Hindlimb muscle (tissue), 1 donor: ENCODE measurements around the gene ZNF219. TPM values are rescaled to one million over a fixed set of nuclear protein-coding genes. Genes with fewer than 3 reads are reported as not detected.
A peak's percentile ranks its signal among the peaks of the same experiment; 100 is the strongest.

ENCODE experiments used
- DNase-seq: peaks from one replicate; pipeline ENCODE4 v3.0.0-alpha.2; 2013
- polyA plus RNA-seq: library from polyadenylated mRNA; unstranded; fragments of 120-200 nt; gene quantifications from one replicate; pipeline ENCODE4 v1.2.1, GENCODE V29; 2013; ENCODE audit not compliant: insufficient read length

ZNF219 gene
- polyA plus RNA-seq, 1 donor = 18.4 TPM

DNA sequence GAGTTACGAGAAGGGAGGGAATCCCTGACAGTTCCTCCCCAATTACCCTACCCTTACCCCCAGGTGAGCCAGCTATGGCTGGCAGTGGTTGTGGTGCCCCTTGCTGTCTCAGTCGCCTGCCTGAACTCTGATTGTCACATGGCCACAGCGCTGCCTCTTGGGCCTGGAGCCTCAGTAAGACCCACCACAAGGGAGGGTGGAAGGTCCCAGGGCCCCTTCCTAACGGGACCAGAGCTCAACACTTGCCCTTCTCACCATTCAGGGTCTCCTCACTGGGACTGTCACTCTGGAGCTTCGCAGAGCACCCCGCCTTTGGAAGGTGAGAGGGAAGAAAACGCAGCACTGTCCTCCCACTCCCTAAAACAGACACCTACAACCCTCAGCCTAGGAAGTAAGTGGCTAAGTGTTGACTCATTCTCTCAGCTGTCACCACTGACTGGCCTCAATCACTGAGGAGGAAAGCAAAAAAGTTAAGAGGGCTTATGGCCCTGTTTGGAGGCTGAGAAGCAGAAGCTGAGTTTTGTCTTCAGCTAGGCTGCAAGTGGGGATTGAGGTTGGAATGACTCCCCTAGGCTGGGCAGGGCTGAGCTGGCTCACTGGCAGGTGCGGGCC lies 3.5 kb upstream of the ZNF219 start:
- no peak for DNase-seq

DNA sequence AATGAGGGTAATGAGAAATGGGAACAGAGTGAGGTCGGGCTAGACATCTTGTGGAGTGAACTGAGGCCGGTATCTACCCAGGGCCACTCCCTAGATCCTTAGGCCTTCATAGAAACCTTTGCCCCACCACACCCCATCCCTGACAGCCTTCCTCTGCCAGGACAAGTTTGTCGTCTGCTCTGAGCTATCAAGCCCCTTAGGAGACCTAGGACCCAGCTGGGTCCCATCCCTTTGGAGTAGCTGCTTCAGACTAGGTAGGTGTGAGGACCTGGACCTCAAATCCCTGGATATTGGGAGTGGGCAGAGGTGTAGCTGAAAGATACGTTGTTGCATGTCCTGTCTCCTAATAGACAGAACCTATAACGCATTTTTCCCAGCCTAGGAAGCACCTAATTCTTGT lies 2.5 kb upstream of the ZNF219 start, which contains the start of gene TMEM253:
TMEM253 (plus strand) TSS at position 136 of the 400 bp plus-strand sequence. CDS start 278 bp downstream, outside the sequence.
- no peak for DNase-seq

DNA sequence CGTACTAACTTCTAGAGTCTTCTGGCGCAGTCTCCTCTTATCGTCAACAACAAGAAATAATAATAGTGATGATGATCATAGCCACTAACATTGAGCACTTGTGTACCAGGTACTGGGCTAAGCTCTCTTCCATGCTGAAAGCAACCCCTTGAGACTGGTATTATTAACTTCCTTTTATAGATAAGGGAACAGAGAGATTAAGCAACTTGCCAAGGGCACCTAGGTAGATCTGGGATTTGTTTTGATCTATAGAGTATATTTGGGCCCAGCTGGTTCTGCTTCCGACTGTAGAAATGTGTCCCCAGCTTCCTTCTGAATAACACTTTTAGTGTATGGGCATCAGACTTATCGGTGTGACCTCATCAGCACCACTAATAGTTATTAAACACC lies 1.1 kb upstream of the ZNF219 start:
- no peak for DNase-seq

- no peak for DNase-seq
Observed at GRCh38 chr14:21098892-21099595, 589 bp upstream of the ZNF219 start.

DNA sequence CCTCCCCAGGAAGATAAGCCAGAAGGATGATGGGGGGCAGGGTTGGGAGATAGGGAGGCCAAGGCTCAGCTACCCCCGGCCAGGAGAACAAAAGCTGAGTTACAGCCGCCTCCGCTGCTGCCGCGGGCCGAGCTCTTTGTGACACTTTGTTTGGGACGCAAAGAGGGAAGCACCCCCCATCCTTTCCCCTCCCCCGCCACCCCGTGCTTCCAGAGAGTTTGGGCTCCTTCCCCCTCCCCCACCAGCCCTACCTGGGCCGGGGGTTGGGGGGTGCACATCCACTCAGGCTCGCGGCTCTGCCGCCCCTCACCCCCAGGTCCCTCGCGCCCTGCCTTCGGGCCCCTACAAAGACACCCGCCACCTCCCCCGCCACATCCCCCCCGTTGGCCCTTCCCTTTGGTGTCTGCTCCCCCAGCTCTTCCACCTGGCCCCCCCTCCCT lies 799 bp downstream of the ZNF219 start:
- DNase-seq = no peak

- DNase-seq = no peak
Observed at GRCh38 chr14:21096978-21097635, 1.3 kb downstream of the ZNF219 start.

GRCh38 chr14:21096438-21096837 lies 2.0 kb downstream of the ZNF219 start:
- no peak for DNase-seq

DNA sequence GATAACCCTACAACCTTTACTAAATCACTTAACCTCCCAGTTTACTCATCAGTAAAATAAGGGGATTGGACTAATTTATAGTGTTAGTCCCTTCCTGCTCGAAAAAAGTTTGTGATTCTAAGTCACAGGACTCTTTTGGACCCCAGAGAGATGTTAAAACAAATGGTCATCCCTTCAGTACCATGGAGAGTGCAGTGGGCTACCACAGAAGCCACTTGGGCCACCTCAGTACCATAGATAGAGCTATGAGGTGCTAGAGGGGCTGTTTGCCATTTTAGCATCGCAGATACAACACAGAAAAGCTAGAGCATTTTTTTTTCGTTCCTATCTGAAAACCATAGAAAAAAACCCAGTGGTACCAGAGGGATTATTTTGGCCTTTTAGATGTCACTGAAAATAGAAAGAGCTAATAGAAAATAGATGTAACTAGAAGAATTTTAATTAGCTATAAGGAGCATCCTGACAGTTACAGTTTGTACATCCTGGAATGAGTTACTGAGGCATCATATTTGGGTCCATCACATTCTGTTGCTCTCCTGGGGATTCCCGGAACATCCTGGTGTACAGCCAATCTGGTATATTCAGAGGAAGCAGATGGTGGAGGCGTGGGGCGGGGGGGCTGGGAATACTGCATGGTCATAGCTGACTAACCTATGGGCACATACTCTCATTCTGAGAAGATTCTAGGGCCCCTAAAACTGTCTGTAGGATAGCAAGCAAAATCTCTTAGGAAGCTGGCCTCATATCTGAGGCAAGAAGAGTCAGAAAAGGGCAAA lies 2.8 kb downstream of the ZNF219 start:
- no peak for DNase-seq

- DNase-seq = no peak
Observed at GRCh38 chr14:21093769-21094681, 4.4 kb downstream of the ZNF219 start.

GRCh38 chr14:21093018-21093417 lies 5.4 kb downstream of the ZNF219 start:
- no peak for DNase-seq

GRCh38 chr14:21092273-21093011 lies 6.0 kb downstream of the ZNF219 start:
- peak; percentile 79 for DNase-seq

- no peak for DNase-seq
Observed at GRCh38 chr14:21091821-21092272, 6.6 kb downstream of the ZNF219 start.

DNA sequence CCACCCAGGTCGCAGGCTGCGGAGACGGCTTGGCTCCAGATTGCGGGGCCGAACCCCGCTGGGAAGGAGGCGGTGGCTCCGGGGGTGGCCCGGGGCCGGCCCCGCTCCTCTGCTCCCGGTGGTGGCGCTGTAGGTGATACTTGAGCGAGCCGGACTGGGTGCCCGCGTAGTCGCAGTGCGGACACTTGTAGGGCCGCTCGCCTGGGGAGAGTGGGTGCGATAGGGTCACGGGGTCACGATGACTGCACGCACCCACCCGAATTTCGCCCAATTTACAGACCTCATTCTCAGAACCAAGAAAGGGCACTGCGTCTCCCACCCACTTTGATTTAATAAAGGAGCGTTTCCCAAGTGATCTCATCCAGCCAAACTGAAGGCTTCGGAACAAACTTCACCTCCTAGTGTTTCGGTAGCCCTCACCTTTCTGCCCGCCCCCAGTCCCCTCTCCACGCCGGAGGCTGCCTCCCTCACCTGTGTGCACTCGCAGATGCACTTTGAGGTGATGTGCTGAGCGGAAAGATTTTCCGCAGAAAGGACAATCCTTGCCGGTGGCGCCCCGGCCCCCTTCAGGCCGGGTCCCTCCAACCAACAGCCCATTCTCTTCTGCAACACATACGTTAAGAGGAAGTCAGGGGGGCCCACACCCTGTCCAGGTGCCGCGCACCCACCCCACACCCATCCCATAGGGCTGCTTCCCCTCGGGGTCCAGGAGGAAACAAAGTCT lies 7.4 kb downstream of the ZNF219 start:
- no peak for DNase-seq

DNA sequence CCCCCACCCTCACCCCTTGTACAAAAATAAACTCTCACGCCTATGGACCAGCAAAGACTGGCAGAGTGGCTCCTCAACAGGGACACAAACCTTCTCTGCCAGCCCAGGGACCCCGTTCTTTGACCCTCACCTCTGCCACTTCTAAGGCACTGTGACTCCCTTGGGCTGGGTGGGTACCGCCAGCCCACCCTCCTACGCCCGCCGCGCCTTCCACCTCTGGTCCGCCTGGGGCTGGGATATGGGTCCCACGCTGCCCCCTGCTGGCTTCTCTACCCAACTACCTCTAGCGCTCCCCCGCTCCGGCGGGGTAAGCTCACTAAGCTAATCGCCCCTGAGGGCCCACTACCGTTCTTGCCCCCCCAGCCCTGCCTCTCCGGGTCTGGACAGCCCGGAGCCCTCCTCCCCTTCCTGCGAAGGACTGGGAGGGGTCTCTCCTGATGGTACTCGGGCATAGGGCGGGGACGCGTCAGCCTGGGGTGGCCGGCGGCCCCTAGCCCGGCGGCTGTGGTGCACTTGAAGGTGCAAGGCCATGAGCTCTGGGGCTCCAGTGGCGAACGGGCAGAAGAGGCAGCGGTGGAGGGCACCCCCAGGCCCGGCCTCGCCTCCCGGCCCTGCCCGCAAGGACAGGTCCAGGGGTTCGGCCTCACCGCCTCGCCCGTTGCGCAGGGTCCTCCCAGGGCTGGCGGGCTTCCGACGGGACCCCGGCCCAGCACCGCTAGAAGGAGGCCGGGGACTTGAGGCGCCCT lies 8.1 kb downstream of the ZNF219 start:
- no peak for DNase-seq

DNA sequence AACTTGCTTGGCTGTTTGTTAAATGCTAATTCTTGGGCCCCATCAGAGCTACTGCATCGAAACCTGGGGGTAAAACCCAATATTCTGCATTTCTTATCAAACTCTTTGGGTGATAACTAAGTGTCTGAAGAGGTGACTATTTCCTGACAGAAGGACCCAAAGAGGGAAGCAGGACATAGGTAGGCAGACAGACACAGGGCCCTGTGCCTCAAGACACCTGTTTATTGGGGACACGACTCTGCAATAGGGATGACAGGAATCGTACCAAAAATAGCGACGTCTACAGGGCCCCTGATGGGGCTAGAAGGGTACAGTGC lies 8.6 kb downstream of the ZNF219 start:
- no peak for DNase-seq

GRCh38 chr14:21089271-21089670 lies 9.2 kb downstream of the ZNF219 start:
- no peak for DNase-seq

DNA sequence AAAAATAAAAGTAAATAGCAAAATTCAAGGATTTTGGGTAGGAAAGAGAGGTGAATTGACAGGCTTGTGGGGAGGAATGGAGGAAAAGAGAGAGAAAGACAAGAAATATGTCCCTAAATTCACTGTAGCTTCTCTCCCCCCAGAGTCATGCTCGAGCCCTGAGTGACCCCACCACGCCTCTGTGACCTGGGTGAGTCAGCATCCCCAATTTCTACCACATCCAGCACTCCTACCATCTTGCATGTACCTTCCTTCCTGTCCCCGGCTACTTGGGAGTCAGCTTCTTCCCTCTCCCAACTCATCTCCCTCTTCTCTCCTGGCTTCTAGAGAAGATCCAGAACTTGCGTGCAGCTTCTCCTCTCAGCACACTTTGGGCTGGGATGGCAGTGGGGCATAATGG lies 9.8 kb downstream of the ZNF219 start:
- no peak for DNase-seq

DNA sequence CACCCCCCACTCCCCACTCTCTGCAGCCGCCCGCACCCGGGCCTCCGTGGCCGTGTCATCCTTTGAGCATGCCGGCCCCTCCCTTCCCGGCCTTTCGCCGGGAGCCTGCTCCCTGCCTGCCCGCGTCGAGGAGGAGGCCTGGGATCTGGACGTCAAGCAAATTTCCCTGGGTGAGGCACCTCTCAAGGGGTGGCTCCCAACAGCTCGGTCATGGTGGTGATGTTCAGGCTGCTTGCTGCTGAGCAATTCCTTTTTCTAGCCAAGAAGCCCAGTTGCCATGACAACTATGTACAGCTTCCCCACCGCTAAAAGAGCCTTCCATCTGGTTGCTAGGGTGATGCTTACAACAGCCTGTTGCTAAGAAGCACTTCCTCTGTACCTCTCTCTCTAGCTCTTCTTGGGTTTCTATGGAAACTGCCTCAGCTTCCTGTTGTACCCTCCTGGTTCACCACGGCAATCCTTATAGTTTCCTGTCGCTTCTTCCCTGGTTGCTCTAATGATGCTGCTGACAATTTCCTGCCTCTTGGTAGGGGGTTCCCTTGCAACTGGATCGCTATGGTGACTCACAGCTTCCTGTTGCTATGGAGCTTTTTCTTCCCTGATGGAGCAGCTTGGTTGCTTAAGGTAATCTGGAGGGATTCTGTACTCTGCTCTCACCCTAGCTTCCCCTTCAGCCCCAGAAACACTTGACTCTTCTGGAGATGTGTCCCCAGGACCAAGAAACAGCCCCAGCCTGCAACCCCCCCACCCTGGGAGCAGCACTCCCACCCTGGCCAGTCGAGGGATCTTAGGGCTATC lies 11.0 kb downstream of the ZNF219 start:
- peak; percentile 56 for DNase-seq

DNA sequence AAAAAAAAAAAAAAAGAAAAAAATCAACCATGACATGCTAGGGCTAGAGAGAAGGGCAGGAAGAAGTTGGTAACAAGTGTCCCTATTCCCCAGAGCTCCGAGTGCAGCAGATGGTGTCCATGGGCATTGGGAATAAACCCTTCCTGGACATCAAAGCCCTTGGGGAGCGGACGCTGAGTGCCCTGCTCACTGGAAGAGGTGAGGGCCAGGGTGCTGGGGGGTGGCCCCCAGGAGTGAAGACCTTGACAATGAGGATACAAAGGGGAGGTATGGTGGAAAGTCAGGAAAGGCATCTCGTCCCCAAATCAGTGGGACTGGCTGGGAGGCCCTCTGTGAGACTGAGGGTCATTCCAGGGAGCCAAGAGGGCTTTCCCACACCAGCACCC lies 11.6 kb downstream of the ZNF219 start:
- DNase-seq = no peak
